ENCODE results near the gene DCHS2. TPM values are rescaled to one million over a fixed set of nuclear protein-coding genes. Genes with fewer than 3 reads are reported as not detected.

The DCHS2 gene
- total and polyA plus RNA-seq, 10 of the 15 experiments (the other 5 are each of a cell fraction or from before 2014, with no cell fraction given) = 0.01 to 0.31 (median 0.06) TPM; not detected in 3

GRCh38 chr4:154329268-154329868, 162.2 kb downstream of the DCHS2 start (continued):
- TF ChIP-seq CTCF (IDR thresholded peaks at IDR 0.05 in 2 of 3, conservative IDR thresholded peaks at IDR 0.05 in 1 of 3; ENCODE audit: control insufficient read depth in 2 of 3, extremely low read depth in 1 of 3, insufficient read depth in 1 of 3, low read depth in 3 of 3, low read length in 3 of 3) (peak; percentile 39 to 51 (median 44); a peak in 5 of 6 replicates), RELB (IDR thresholded peaks at IDR 0.05; ENCODE audit: low read depth) (no peak)

GRCh38 chr4:154328030-154328429, 163.6 kb downstream of the DCHS2 start:
- intact Hi-C loops (cut with micrococcal nuclease; ENCODE audit: unreplicated experiment) = loop anchor here (2.0 kb wide), 2 partner anchors 179 to 295 kb away; no protein-coding TSS in a partner anchor
- ChIA-PET RAD21 (ENCODE audit: unreplicated experiment) (interaction anchor here (1.4 kb wide), 1 partner anchor 178 kb away, joined by 4 read pairs; no protein-coding TSS in a partner anchor), POLR2A (no interaction called here), CTCF (interaction anchor here (0.9 to 2.1 kb wide), 4 partner anchors 177 to 231 kb away, joined by 3 to 12 read pairs (median 4); no protein-coding TSS in a partner anchor), SMC1A (ENCODE audit: uncharacterized antibody, unreplicated experiment) (interaction anchor here (0.6 to 2.0 kb wide), 3 partner anchors 18 to 179 kb away, joined by 3 to 5 read pairs (median 3); no protein-coding TSS in a partner anchor)
- FAIRE-seq (no peak), ATAC-seq (no peak), DNase-seq (ENCODE audit: low read depth, low spot score) (no peak)
- WGBS (ENCODE audit: insufficient coverage, insufficient replicate concordance, low lambda C conversion rate, missing lambda C conversion rate) = 0% methylated on average over 1 of the region's 1 CpG
- Histone ChIP-seq H2AFZ (ENCODE audit: control insufficient read depth, low read depth, low read length) (no peak overlapping the region), H3K9me3 (replicated peaks; ENCODE audit: control insufficient read depth, insufficient read depth, low read length) (no peaks in the 10 kb centered on the region), H3K4me2 (ENCODE audit: control insufficient read depth, insufficient read depth) (no peak overlapping the region), H4K20me1 (ENCODE audit: control insufficient read depth, insufficient read depth) (no peaks in the 10 kb centered on the region), H3K4me3 (no peak overlapping the region), H3K79me2 (ENCODE audit: control insufficient read depth, insufficient read depth, low read length) (no peaks in the 10 kb centered on the region), H3K36me3 (ENCODE audit: control insufficient read depth in 2 of 2, insufficient read depth in 2 of 2, low read length in 1 of 2) (no peaks in the 10 kb centered on the region), H3K4me1 (ENCODE audit: control insufficient read depth, insufficient read depth, low read length) (peaks cover 6% of the 10 kb centered on the region), H3K27ac (ENCODE audit: control insufficient read depth, insufficient read depth) (no peak overlapping the region), H3K27me3 (replicated peaks in 1 of 2; ENCODE audit: control insufficient read depth in 2 of 2, insufficient read depth in 2 of 2, low read length in 1 of 2) (peaks cover 2 to 5% of the 10 kb centered on the region in 2 experiments; a peak in 2 of 4 replicates), H3K9ac (ENCODE audit: control insufficient read depth, insufficient read depth, low read length) (no peak overlapping the region)
- in situ Hi-C loops (cut with MboI) = loop anchor here (10.0 kb wide), 1 partner anchor 177 kb away; no protein-coding TSS in a partner anchor
- no TSS peak for BruUV-seq (replicated peaks)
- TF ChIP-seq BRCA1 (IDR thresholded peaks at IDR 0.05; ENCODE audit: low read depth, low read length) (no peak), USF1 (IDR thresholded peaks at IDR 0.05; ENCODE audit: borderline replicate concordance, extremely low read length, insufficient read depth, low read depth, low read length) (no peak), BCL11A (IDR thresholded peaks at IDR 0.05; ENCODE audit: low read depth, low read length) (no peak), RUNX3 (IDR thresholded peaks at IDR 0.05; ENCODE audit: low read length) (no peak), CHD1 (IDR thresholded peaks at IDR 0.05; ENCODE audit: low read depth, low read length) (no peak), EGR1 (IDR thresholded peaks at IDR 0.05; ENCODE audit: borderline replicate concordance in 1 of 2, low read depth in 2 of 2, low read length in 2 of 2) (no peak), POLR2AphosphoS5 (IDR thresholded peaks at IDR 0.05; ENCODE audit: low read length) (no peak), IRF3 (IDR thresholded peaks at IDR 0.05) (no peak), ZNF592 (IDR thresholded peaks at IDR 0.05) (no peak)

All from GM12878 (cell line).